Adipocyte (in vitro differentiated cells): ENCODE measurements around the gene RTCB.

Experiments
- DNase-seq: peaks from one replicate; pipeline ENCODE4 v3.0.0-alpha.2; 2015; ENCODE audit warnings: low read depth
- H3K27me3 ChIP-seq: replicated peaks from 2 replicates; pipeline ENCODE4 v1.7.0; 2013; ENCODE audit warnings: mild to moderate bottlenecking, low read length, moderate library complexity; ENCODE audit not compliant: control insufficient read depth, insufficient read depth
- H3K36me3 ChIP-seq: 2 replicates; pipeline ENCODE4 v1.7.0; 2013; ENCODE audit warnings: low read length, mild to moderate bottlenecking, moderate library complexity; ENCODE audit not compliant: control insufficient read depth, insufficient read depth, severe bottlenecking
- H3K4me1 ChIP-seq: 2 replicates; pipeline ENCODE4 v1.7.0; 2013; ENCODE audit warnings: mild to moderate bottlenecking, low read length, moderate library complexity; ENCODE audit not compliant: control insufficient read depth, insufficient read depth
- H3K4me3 ChIP-seq: 2 replicates; pipeline ENCODE4 v1.7.0; 2013; ENCODE audit warnings: mild to moderate bottlenecking, low read length, moderate library complexity
- H3K9ac ChIP-seq: 2 replicates; pipeline ENCODE4 v1.7.0; 2013; ENCODE audit warnings: mild to moderate bottlenecking, low read length, moderate library complexity
- H3K9me3 ChIP-seq: 2 replicates; pipeline ENCODE4 v1.7.0; 2013; ENCODE audit warnings: mild to moderate bottlenecking, low read length, moderate library complexity; ENCODE audit not compliant: control insufficient read depth

The RTCB gene

GRCh38 chr22:32414191-32414590, 2.1 kb upstream of the RTCB start:
- peaks cover 13% of the 10 kb centered on the region for H3K27me3 ChIP-seq
- no peak for DNase-seq
- H3K9me3 ChIP-seq: no peaks in the 10 kb centered on the region
- peaks cover 21% of the 10 kb centered on the region for H3K4me1 ChIP-seq
- H3K4me3 ChIP-seq: no peak overlapping the region
- H3K9ac ChIP-seq: no peak overlapping the region
- H3K36me3 ChIP-seq: no peaks in the 10 kb centered on the region

- peaks cover 8% of the 10 kb centered on the region for H3K27me3 ChIP-seq
- DNase-seq: peak; percentile 18
- H3K36me3 ChIP-seq: peaks cover 1% of the 10 kb centered on the region
- H3K4me1 ChIP-seq: peaks cover 22% of the 10 kb centered on the region
- H3K9ac ChIP-seq: no peak overlapping the region
- H3K4me3 ChIP-seq: no peak overlapping the region
- no peaks in the 10 kb centered on the region for H3K9me3 ChIP-seq
These were observed 1.7 kb upstream of the RTCB start for GRCh38 chr22:32413719-32414118.

GRCh38 chr22:32411402-32411801, 645 bp downstream of the RTCB start:
- no peaks in the 10 kb centered on the region for H3K27me3 ChIP-seq
- H3K9ac ChIP-seq: peak overlapping the region; percentile 96
- peaks cover 25% of the 10 kb centered on the region for H3K36me3 ChIP-seq
- H3K4me3 ChIP-seq: peak overlapping the region; percentile 94
- peaks cover 22% of the 10 kb centered on the region for H3K4me1 ChIP-seq
- no peaks in the 10 kb centered on the region for H3K9me3 ChIP-seq
- DNase-seq: peak; percentile 53

DNA sequence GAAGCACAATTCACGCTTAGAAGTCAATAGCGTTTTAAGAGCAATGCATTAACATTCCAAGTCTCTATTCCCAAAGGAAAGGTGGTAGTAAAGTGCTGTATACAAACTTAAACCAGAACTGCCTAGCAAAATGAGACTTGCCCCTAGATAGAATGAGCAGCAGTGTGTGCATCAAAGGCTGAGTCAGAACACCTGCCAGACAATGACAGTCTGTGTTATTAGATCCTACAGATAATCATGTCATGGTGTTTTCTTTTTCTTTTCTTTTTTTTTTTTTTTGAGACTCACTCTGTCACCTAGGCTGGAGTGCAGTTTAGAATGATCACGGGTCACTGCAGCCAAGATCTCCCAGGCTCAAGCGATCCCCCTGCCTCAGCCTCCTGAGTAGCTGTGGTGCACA, 1.6 kb downstream of the RTCB start:
- no peak for DNase-seq
- Histone ChIP-seq H3K9ac (peak overlapping the region; percentile 96), H3K4me1 (peaks cover 22% of the 10 kb centered on the region), H3K27me3 (no peaks in the 10 kb centered on the region), H3K36me3 (peaks cover 34% of the 10 kb centered on the region), H3K9me3 (no peaks in the 10 kb centered on the region), H3K4me3 (peak overlapping the region; percentile 94)

GRCh38 chr22:32409977-32410376, 2.1 kb downstream of the RTCB start:
- H3K9ac ChIP-seq: no peak overlapping the region
- H3K4me3 ChIP-seq: no peak overlapping the region
- no peak for DNase-seq
- H3K4me1 ChIP-seq: peaks cover 22% of the 10 kb centered on the region
- H3K36me3 ChIP-seq: peaks cover 39% of the 10 kb centered on the region
- no peaks in the 10 kb centered on the region for H3K27me3 ChIP-seq
- H3K9me3 ChIP-seq: no peaks in the 10 kb centered on the region

DNA sequence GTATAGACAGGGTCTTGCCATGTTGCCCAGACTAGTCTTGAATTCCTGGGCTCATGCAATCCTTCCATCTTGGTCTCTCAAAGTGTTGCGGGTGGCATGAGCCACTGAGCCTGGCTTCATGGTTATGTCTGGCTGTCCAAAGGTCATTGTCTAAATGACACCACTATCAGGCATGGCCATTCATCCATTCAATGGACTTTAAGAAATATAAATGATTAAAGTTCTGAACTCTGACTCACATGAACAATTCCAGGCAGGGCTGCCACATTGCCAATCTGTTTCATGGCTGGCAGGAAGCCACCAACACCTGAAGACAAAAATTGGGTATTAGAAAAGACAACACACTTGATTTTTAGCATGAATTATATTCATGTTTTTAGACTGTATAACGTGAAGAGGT, 4.1 kb downstream of the RTCB start:
- H3K4me3 ChIP-seq: no peak overlapping the region
- no peaks in the 10 kb centered on the region for H3K27me3 ChIP-seq
- H3K36me3 ChIP-seq: peaks cover 56% of the 10 kb centered on the region
- DNase-seq: no peak
- no peak overlapping the region for H3K9ac ChIP-seq
- no peaks in the 10 kb centered on the region for H3K9me3 ChIP-seq
- H3K4me1 ChIP-seq: peaks cover 22% of the 10 kb centered on the region

DNA sequence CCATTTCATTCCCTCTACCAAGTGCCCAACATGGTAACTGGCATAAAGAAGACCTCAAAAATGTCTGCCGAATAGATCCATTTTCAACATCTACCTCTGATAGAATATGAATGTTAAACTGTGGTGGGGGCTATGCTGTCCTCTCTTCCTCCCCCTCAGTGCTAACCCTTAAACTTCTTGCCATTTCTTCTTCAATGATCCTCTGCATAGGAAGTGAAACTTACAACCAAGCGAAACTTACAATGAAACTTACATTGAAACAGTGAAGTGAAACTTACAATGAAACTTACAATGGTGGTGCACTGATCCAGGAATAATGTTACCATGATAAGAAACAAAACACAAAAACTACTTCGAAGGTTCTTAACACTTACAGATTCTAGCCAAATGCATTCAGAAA, 4.7 kb downstream of the RTCB start:
- Histone ChIP-seq H3K9me3 (no peaks in the 10 kb centered on the region), H3K36me3 (peaks cover 56% of the 10 kb centered on the region), H3K4me3 (no peak overlapping the region), H3K27me3 (no peaks in the 10 kb centered on the region), H3K4me1 (peaks cover 18% of the 10 kb centered on the region), H3K9ac (no peak overlapping the region)
- DNase-seq: no peak

DNA sequence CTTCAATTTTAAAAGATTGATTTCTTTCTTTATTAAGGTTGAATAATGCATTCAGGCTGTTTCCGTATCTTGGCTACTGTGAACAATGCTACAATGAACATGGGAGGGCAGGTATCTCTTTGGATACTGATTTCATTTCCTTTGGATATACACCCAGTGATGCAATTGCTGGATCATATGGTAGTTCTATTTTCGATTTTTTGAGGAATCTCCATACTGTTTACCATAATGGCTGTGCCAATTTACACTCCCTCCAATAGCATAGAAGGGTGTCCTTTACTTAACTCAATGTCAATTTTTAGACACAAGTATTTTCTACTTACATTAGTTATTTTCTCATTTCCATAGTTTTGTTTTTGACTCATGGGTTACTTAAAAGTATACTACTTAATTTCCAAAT, 8.0 kb downstream of the RTCB start:
- no peak for DNase-seq
- no peak overlapping the region for H3K4me3 ChIP-seq
- H3K4me1 ChIP-seq: no peaks in the 10 kb centered on the region
- H3K9me3 ChIP-seq: no peaks in the 10 kb centered on the region
- no peak overlapping the region for H3K9ac ChIP-seq
- no peaks in the 10 kb centered on the region for H3K27me3 ChIP-seq
- peaks cover 87% of the 10 kb centered on the region for H3K36me3 ChIP-seq

- H3K27me3 ChIP-seq: no peaks in the 10 kb centered on the region
- no peaks in the 10 kb centered on the region for H3K4me1 ChIP-seq
- no peak overlapping the region for H3K4me3 ChIP-seq
- no peak overlapping the region for H3K9ac ChIP-seq
- DNase-seq: no peak
- peaks cover 88% of the 10 kb centered on the region for H3K36me3 ChIP-seq
- H3K9me3 ChIP-seq: no peaks in the 10 kb centered on the region
These were observed 10.6 kb downstream of the RTCB start for GRCh38 chr22:32401486-32401885.

- Histone ChIP-seq H3K9me3 (no peaks in the 10 kb centered on the region), H3K4me1 (no peaks in the 10 kb centered on the region), H3K27me3 (no peaks in the 10 kb centered on the region), H3K4me3 (no peak overlapping the region), H3K9ac (no peak overlapping the region), H3K36me3 (peaks cover 98% of the 10 kb centered on the region)
- DNase-seq: peak; percentile 63
These were observed 15.3 kb downstream of the RTCB start for GRCh38 chr22:32396746-32397145.

DNA sequence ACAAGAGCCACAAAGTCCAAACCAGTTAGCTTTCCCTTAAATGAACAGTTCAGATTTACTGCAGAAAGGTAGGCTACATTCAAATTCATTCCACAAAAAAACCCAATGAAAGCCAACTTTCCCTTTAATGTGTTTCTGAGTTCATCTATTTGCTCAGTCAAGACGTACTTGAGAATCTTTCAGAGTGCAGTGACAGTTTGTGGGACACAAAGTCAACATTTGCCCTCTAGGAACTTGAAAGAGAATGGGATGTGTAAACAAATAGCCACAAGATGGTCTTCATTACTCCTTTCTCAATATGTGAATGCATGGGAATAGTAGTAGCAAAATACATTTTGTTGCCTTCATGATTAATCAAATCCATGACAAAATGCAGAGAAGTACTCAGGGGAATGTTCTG, 15.8 kb downstream of the RTCB start:
- H3K27me3 ChIP-seq: no peaks in the 10 kb centered on the region
- no peak for DNase-seq
- peaks cover 96% of the 10 kb centered on the region for H3K36me3 ChIP-seq
- H3K4me1 ChIP-seq: no peaks in the 10 kb centered on the region
- no peak overlapping the region for H3K4me3 ChIP-seq
- no peak overlapping the region for H3K9ac ChIP-seq
- no peaks in the 10 kb centered on the region for H3K9me3 ChIP-seq

GRCh38 chr22:32395107-32395506, 16.9 kb downstream of the RTCB start:
- DNase-seq: no peak
- H3K9me3 ChIP-seq: no peaks in the 10 kb centered on the region

More at GRCh38 chr22:32395107-32395506, 16.9 kb downstream of the RTCB start:
- no peak overlapping the region for H3K9ac ChIP-seq
- H3K4me3 ChIP-seq: no peak overlapping the region
- H3K36me3 ChIP-seq: peaks cover 95% of the 10 kb centered on the region
- no peaks in the 10 kb centered on the region for H3K4me1 ChIP-seq
- H3K27me3 ChIP-seq: no peaks in the 10 kb centered on the region
